H4 (cell line): ENCODE data around the gene GNS. TPM values are rescaled to one million over a fixed set of nuclear protein-coding genes. Genes with fewer than 3 reads are reported as not detected.
A peak's percentile ranks its signal among the peaks of the same experiment; 100 is the strongest.

Source experiments
- DNase-seq: peaks from one replicate; pipeline ENCODE4 v3.0.0-alpha.2; 2015; ENCODE audit warnings: low spot score
- total RNA-seq: library from RNA; depleted of rRNA; stranded (reverse); fragments of >200 nt; shearing (Covaris generic); gene quantifications from 2 replicates; pipeline ENCODE4 v1.2.3, GENCODE V29; 2014; rRNA removed

The GNS gene
- total RNA-seq, 1 experiment from 2014 or later, result 98.0 TPM

- DNase-seq, result peak; percentile 90
Observed at GRCh38 chr12:64675795-64676194, 83.4 kb downstream of the GNS start.

- no peak for DNase-seq
Observed at GRCh38 chr12:64674367-64674922, 84.8 kb downstream of the GNS start.

- DNase-seq, result peak; percentile 78
Observed at GRCh38 chr12:64673490-64674169, 85.6 kb downstream of the GNS start.

GRCh38 chr12:64672925-64673409 is 86.2 kb downstream of the GNS start:
- peak; percentile 75 for DNase-seq

- no peak for DNase-seq
Observed at GRCh38 chr12:64671681-64672080, 87.5 kb downstream of the GNS start.

GRCh38 chr12:64670919-64671639 is 88.1 kb downstream of the GNS start:
- DNase-seq, result peak; percentile 41

- no peak for DNase-seq
Observed at GRCh38 chr12:64670019-64670418, 89.2 kb downstream of the GNS start.

- DNase-seq, result peak; percentile 49
Observed at GRCh38 chr12:64669270-64669842, 89.8 kb downstream of the GNS start.

GRCh38 chr12:64667793-64668192 is 91.4 kb downstream of the GNS start:
- no peak for DNase-seq

- DNase-seq, result no peak
Observed at GRCh38 chr12:64666054-64666914, 92.9 kb downstream of the GNS start.

- no peak for DNase-seq
Observed at GRCh38 chr12:64665514-64665913, 93.7 kb downstream of the GNS start.

Other genes starting within 250 kb of the GNS start
- 7.8 and 9.1 TPM in 2 replicates for gene RASSF3, start 148.9 kb downstream of the GNS start, total RNA-seq
- 0.66 and 1.5 TPM in 2 replicates for gene TBC1D30, start 65.2 kb upstream of the GNS start, total RNA-seq